ENCODE data around the gene TJP2. TPM values are rescaled to one million over a fixed set of nuclear protein-coding genes. Genes with fewer than 3 reads are reported as not detected.

The TJP2 gene
- total RNA-seq, result 100 to 1,000 TPM in 2 of 4 donors, 10 to 100 TPM in 2; 39.3 to 147 (median 104) TPM

- no peaks in the 10 kb centered on the region for H3K27me3 ChIP-seq
- no CpG with 5 or more reads among the region's 93 CpGs for WGBS, 2 donors (ENCODE audit: low coverage in 1 of 2)
- ATAC-seq, result peak; percentile 80
- peak within 1 kb of the TSS; percentile 80 to 96 (median 88) for H3K27ac ChIP-seq
- no peaks in the 10 kb centered on the region for H3K36me3 ChIP-seq
- H3K9me3 ChIP-seq, result no peaks in the 10 kb centered on the region
- TF ChIP-seq POLR2AphosphoS5 (IDR thresholded peaks at IDR 0.05) (peak; percentile 34), CTCF (IDR thresholded peaks at IDR 0.05) (no peak), POLR2A (IDR thresholded peaks at IDR 0.05) (peak; percentile 52)
- peak within 1 kb of the TSS; percentile 78 to 83 for H3K4me3 ChIP-seq
- H3K4me1 ChIP-seq, result peaks cover 0 to 69% (median 7%) of the 10 kb centered on the region in 3 donors
Measured at GRCh38 chr9:69173891-69174615, at the start of gene TJP2. Gene TJP2 (plus strand): TSS chr9:69174277. CDS start chr9:69174373, 96 bp downstream.

- Histone ChIP-seq H3K27me3 (no peaks in the 10 kb centered on the region), H3K36me3 (no peaks in the 10 kb centered on the region), H3K4me3 (no peak overlapping the region), H3K27ac (peak overlapping the region in 2 of 4 donors; percentile 35 to 49), H3K9me3 (no peaks in the 10 kb centered on the region), H3K4me1 (peaks cover 0 to 47% (median 22%) of the 10 kb centered on the region in 3 donors)
- no peak for ATAC-seq
- TF ChIP-seq POLR2A (IDR thresholded peaks at IDR 0.05) (no peak), EP300 (IDR thresholded peaks at IDR 0.05) (no peak), POLR2AphosphoS5 (IDR thresholded peaks at IDR 0.05) (no peak), CTCF (IDR thresholded peaks at IDR 0.05) (no peak)
- 38 to 53% methylated on average over 4 to 6 of the region's 16 CpGs for WGBS, 2 donors (ENCODE audit: low coverage in 1 of 2)
Measured at GRCh38 chr9:69130456-69131441, 43.3 kb upstream of the TJP2 start.

DNA sequence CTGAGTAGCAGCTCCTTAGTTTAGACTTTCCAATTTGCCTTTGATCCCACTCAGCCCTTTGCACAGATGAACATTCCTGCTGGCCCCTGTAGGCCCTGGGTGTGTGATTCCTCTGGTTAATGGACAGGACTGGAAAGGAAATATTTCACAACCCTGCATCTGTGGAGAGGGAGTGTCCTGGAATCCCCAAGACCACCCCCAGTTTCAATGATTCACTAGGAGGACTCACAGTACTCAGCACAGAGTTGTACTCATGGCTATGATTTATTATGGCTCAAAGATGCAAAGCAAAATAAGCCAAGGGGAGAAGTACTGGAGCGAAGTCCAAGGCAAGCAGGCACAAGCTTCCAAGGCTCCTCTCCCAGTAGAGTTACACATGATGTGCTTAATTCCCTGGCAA is 42.4 kb upstream of the TJP2 start:
- peak; percentile 92 for ATAC-seq
- H3K36me3 ChIP-seq, result no peaks in the 10 kb centered on the region
- TF ChIP-seq POLR2AphosphoS5 (IDR thresholded peaks at IDR 0.05), result peak; percentile 54
- no peak for TF ChIP-seq EP300 (IDR thresholded peaks at IDR 0.05)
- no peak for TF ChIP-seq POLR2A (IDR thresholded peaks at IDR 0.05)
- no peak for TF ChIP-seq CTCF (IDR thresholded peaks at IDR 0.05)
- peaks cover 0 to 47% (median 22%) of the 10 kb centered on the region in 3 donors for H3K4me1 ChIP-seq
- WGBS, 2 donors (ENCODE audit: low coverage in 1 of 2), result 55 to 83% methylated on average over 1 of the region's 1 CpG
- no peaks in the 10 kb centered on the region for H3K27me3 ChIP-seq
- H3K4me3 ChIP-seq, result no peak overlapping the region
- H3K27ac ChIP-seq, result peak overlapping the region in 2 of 4 donors; percentile 35 to 49
- no peaks in the 10 kb centered on the region for H3K9me3 ChIP-seq

DNA sequence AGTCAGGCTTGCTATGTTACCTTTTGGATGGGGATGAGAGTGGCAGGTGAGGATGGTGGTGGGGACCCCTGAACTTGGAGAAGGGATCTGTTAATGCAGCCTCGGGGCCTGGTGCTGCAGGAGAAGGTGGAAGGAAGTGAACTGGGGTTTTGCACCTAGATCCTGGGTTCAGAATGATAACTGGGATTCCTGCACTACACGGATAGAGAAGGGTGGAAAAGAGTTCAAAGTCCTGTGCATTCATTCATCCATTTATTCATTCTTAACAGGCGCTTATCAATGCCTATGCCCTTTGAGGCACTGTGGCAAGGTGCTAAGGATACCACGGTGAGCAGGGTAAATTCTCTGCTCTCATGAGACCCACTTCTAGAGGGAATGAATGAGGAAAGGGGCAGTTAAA is 41.7 kb upstream of the TJP2 start:
- 81 to 83% methylated on average over 4 of the region's 4 CpGs for WGBS, 2 donors (ENCODE audit: low coverage in 1 of 2)
- H3K4me1 ChIP-seq, result peaks cover 0 to 47% (median 22%) of the 10 kb centered on the region in 3 donors

More for the DNA sequence above, 41.7 kb upstream of the TJP2 start:
- H3K27ac ChIP-seq, result peak overlapping the region in 1 of 4 donors; percentile 49
- H3K9me3 ChIP-seq, result no peaks in the 10 kb centered on the region
- TF ChIP-seq CTCF (IDR thresholded peaks at IDR 0.05) (no peak), POLR2A (IDR thresholded peaks at IDR 0.05) (no peak), EP300 (IDR thresholded peaks at IDR 0.05) (no peak), POLR2AphosphoS5 (IDR thresholded peaks at IDR 0.05) (no peak)
- H3K36me3 ChIP-seq, result no peaks in the 10 kb centered on the region
- H3K27me3 ChIP-seq, result no peaks in the 10 kb centered on the region
- no peak for ATAC-seq
- no peak overlapping the region for H3K4me3 ChIP-seq
